Smooth muscle cell (in vitro differentiated cells): ENCODE measurements around the gene CNPY3. TPM values are rescaled to one million over a fixed set of nuclear protein-coding genes. Genes with fewer than 3 reads are reported as not detected.
A peak's percentile ranks its signal among the peaks of the same experiment; 100 is the strongest.

Experiments
- DNase-seq: peaks from one replicate; lab custom pipeline; 2025; ENCODE audit not compliant: unreplicated experiment; lab: John Stamatoyannopoulos, UW
- H2AFZ ChIP-seq: fragments of 200-600 bp; sonication (generic); 2 replicates; pipeline ENCODE4 v1.6.0; 2016; ENCODE audit warnings: antibody characterized with exemption, low read depth, mild to moderate bottlenecking
- H3F3A ChIP-seq: fragments of 200-600 bp; sonication (generic); 2 replicates; pipeline ENCODE4 v1.6.0; 2017; ENCODE audit warnings: antibody characterized with exemption, low read depth
- H3K27ac ChIP-seq: fragments of 200-600 bp; sonication (generic); 2 replicates; pipeline ENCODE4 v1.5.1; 2016; ENCODE audit warnings: low read depth, mild to moderate bottlenecking
- H3K27me3 ChIP-seq: fragments of 200-600 bp; sonication (generic); 2 replicates; pipeline ENCODE4 v1.6.1; 2016; ENCODE audit warnings: low read depth, mild to moderate bottlenecking
- H3K36me3 ChIP-seq: fragments of 200-600 bp; sonication (generic); 2 replicates; pipeline ENCODE4 v1.5.1; 2016; ENCODE audit warnings: low read depth
- H3K4me1 ChIP-seq: fragments of 200-600 bp; sonication (generic); 2 replicates; pipeline ENCODE4 v1.5.1; 2016; ENCODE audit warnings: low read depth
- H3K4me2 ChIP-seq: fragments of 200-600 bp; sonication (generic); 2 replicates; pipeline ENCODE4 v1.6.0; 2016; ENCODE audit warnings: mild to moderate bottlenecking
- H3K4me3 ChIP-seq: fragments of 200-600 bp; sonication (generic); 2 replicates; pipeline ENCODE4 v1.5.1; 2016; ENCODE audit warnings: mild to moderate bottlenecking
- H3K79me2 ChIP-seq: fragments of 200-600 bp; sonication (generic); 2 replicates; pipeline ENCODE4 v1.6.0; 2016; ENCODE audit warnings: low read depth, mild to moderate bottlenecking
- H3K9ac ChIP-seq: fragments of 200-600 bp; sonication (generic); 2 replicates; pipeline ENCODE4 v1.6.0; 2016; ENCODE audit warnings: low read depth
- H3K9me3 ChIP-seq: fragments of 200-600 bp; sonication (generic); replicated peaks from 2 replicates; pipeline ENCODE4 v1.5.1; 2016; ENCODE audit warnings: low read depth
- H4K20me1 ChIP-seq: fragments of 200-600 bp; sonication (generic); 2 replicates; pipeline ENCODE4 v1.6.0; 2016; ENCODE audit warnings: low read depth
- CTCF ChIP-seq: fragments of 200-600 bp; sonication (generic); IDR thresholded peaks from 2 replicates; pipeline ENCODE4 v1.5.1; 2017; ENCODE audit warnings: borderline replicate concordance, mild to moderate bottlenecking, antibody characterized with exemption; ENCODE audit not compliant: insufficient read depth, poor library complexity, severe bottlenecking
- WGBS: methylation state at CpG from one replicate; pipeline ENCODE4 v1.1.7; 2016; ENCODE audit warnings: low lambda C conversion rate; 5-methylcytosine and 5-hydroxymethylcytosine counted together
- polyA plus RNA-seq: library from polyadenylated mRNA; unstranded; fragments of >200 nt; fragmentation: Nextera tagmentation; extraction: Ambion mirVana; gene quantifications from 2 replicates; pipeline ENCODE4 v1.2.1, GENCODE V29; 2016
- total RNA-seq: library from RNA; depleted of rRNA; stranded (reverse); fragments of >200 nt; gene quantifications from 2 replicates; pipeline ENCODE4 v1.2.3, GENCODE V29; 2014

The CNPY3 gene
- total and polyA plus RNA-seq, 2 experiments from 2014 or later = 20.5 to 51.4 TPM

- no peak overlapping the region for H3K27ac ChIP-seq
- H2AFZ ChIP-seq = no peak overlapping the region
- no peaks in the 10 kb centered on the region for H3K79me2 ChIP-seq
- DNase-seq = no peak
- H3K4me1 ChIP-seq = no peaks in the 10 kb centered on the region
- no peaks in the 10 kb centered on the region for H3K36me3 ChIP-seq
- no peak for TF ChIP-seq CTCF
- no peaks in the 10 kb centered on the region for H3K27me3 ChIP-seq
- no peak overlapping the region for H3K4me2 ChIP-seq
- H4K20me1 ChIP-seq = no peaks in the 10 kb centered on the region
- no peak overlapping the region for H3K9ac ChIP-seq
- WGBS = 93% methylated on average over 4 of the region's 4 CpGs
- no peaks in the 10 kb centered on the region for H3K9me3 ChIP-seq
- H3F3A ChIP-seq = peaks cover 8% of the 10 kb centered on the region
- no peak overlapping the region for H3K4me3 ChIP-seq
Measured at GRCh38 chr6:42969934-42970333, 40.7 kb downstream of the CNPY3 start.

GRCh38 chr6:42970871-42971612 lies 41.8 kb downstream of the CNPY3 start:
- 74% methylated on average over 4 of the region's 4 CpGs for WGBS
- Histone ChIP-seq H4K20me1 (peaks cover 9% of the 10 kb centered on the region), H3K4me2 (peak overlapping the region; percentile 7), H3K4me1 (no peaks in the 10 kb centered on the region), H3K9ac (no peak overlapping the region), H3K27me3 (no peaks in the 10 kb centered on the region), H2AFZ (no peak overlapping the region), H3K27ac (no peak overlapping the region), H3K4me3 (no peak overlapping the region), H3K9me3 (no peaks in the 10 kb centered on the region), H3F3A (peaks cover 8% of the 10 kb centered on the region), H3K79me2 (no peaks in the 10 kb centered on the region), H3K36me3 (no peaks in the 10 kb centered on the region)
- DNase-seq = no peak
- TF ChIP-seq CTCF = no peak

GRCh38 chr6:42971746-42972327 lies 42.6 kb downstream of the CNPY3 start:
- H3K4me3 ChIP-seq = no peak overlapping the region
- no peak for TF ChIP-seq CTCF
- WGBS = 90% methylated on average over 3 of the region's 3 CpGs
- no peak overlapping the region for H3K9ac ChIP-seq
- H3K27ac ChIP-seq = peak overlapping the region; percentile 28
- no peak overlapping the region for H2AFZ ChIP-seq
- no peaks in the 10 kb centered on the region for H3K36me3 ChIP-seq
- peaks cover 8% of the 10 kb centered on the region for H3F3A ChIP-seq
- H3K79me2 ChIP-seq = peaks cover 6% of the 10 kb centered on the region
- no peak overlapping the region for H3K4me2 ChIP-seq
- no peaks in the 10 kb centered on the region for H3K9me3 ChIP-seq
- DNase-seq = no peak
- peaks cover 15% of the 10 kb centered on the region for H4K20me1 ChIP-seq
- H3K4me1 ChIP-seq = no peaks in the 10 kb centered on the region
- no peaks in the 10 kb centered on the region for H3K27me3 ChIP-seq

- H3K9ac ChIP-seq = no peak overlapping the region
Measured at GRCh38 chr6:42973926-42974325, 44.6 kb downstream of the CNPY3 start.

More at GRCh38 chr6:42973926-42974325, 44.6 kb downstream of the CNPY3 start:
- Histone ChIP-seq H3K4me2 (no peak overlapping the region), H4K20me1 (peaks cover 19% of the 10 kb centered on the region), H3K4me3 (no peak overlapping the region), H3K27me3 (no peaks in the 10 kb centered on the region), H2AFZ (no peak overlapping the region), H3K27ac (no peak overlapping the region), H3K4me1 (peaks cover 8% of the 10 kb centered on the region), H3K9me3 (no peaks in the 10 kb centered on the region), H3K79me2 (peaks cover 20% of the 10 kb centered on the region), H3K36me3 (no peaks in the 10 kb centered on the region), H3F3A (peaks cover 8% of the 10 kb centered on the region)
- no peak for DNase-seq
- WGBS = 94% methylated on average over 3 of the region's 3 CpGs
- TF ChIP-seq CTCF = no peak
